ENCODE measurements around the gene MRPS17.

GRCh38 chr7:55980266-55980665, 28.6 kb downstream of the MRPS17 start:
- TF ChIP-seq CTCF (IDR thresholded peaks at IDR 0.05; ENCODE audit: poor library complexity, severe bottlenecking) = no peak
- TF ChIP-seq POLR2AphosphoS5 (IDR thresholded peaks at IDR 0.05) = no peak
- TF ChIP-seq EP300 (conservative IDR thresholded peaks at IDR 0.05; ENCODE audit: poor library complexity, severe bottlenecking) = no peak
- no peak for TF ChIP-seq TAF1 (IDR thresholded peaks at IDR 0.05; ENCODE audit: low read depth)
- no peak for TF ChIP-seq EZH2 (IDR thresholded peaks at IDR 0.05; ENCODE audit: borderline replicate concordance, insufficient read depth, low read length, poor library complexity, severe bottlenecking)
